Thymus (tissue), 11 donors: ENCODE measurements around the gene ODR4. TPM values are rescaled to one million over a fixed set of nuclear protein-coding genes. Genes with fewer than 3 reads are reported as not detected.
A peak's percentile ranks its signal among the peaks of the same experiment; 100 is the strongest.
"Not testable (repeated sequence)": the region's sequence is repeated elsewhere in the genome, so short reads cannot be mapped to it uniquely, and the experiment has no call there.

ENCODE experiments used
- DNase-seq, 9 donors: peaks; one replicate each; pipeline ENCODE4 v3.0.0-alpha.2; 2013; ENCODE audit warnings: low spot score in 9 of 9, low read depth in 6 of 9, missing footprints in 1 of 9
- H3K27ac ChIP-seq, 2 donors: one replicate each; pipeline ENCODE4 v1.5.1; 2013; ENCODE audit warnings: control low read depth in 1 of 2, low read depth in 1 of 2, low read length in 1 of 2, mild to moderate bottlenecking in 1 of 2, moderate library complexity in 1 of 2
- H3K27me3 ChIP-seq, 2 donors: one replicate each; pipeline ENCODE4 v1.5.1; 2013; ENCODE audit warnings: low read length in 1 of 2; ENCODE audit not compliant: control insufficient read depth in 2 of 2, insufficient read depth in 1 of 2
- H3K36me3 ChIP-seq, 2 donors: one replicate each; pipeline ENCODE4 v1.5.1; 2013; ENCODE audit warnings: low read length in 1 of 2, mild to moderate bottlenecking in 1 of 2, moderate library complexity in 1 of 2; ENCODE audit not compliant: control insufficient read depth in 2 of 2, insufficient read depth in 2 of 2
- H3K4me1 ChIP-seq, 2 donors: one replicate each; pipeline ENCODE4 v1.5.1; 2013; ENCODE audit warnings: low read length in 2 of 2; ENCODE audit not compliant: control insufficient read depth in 2 of 2, insufficient read depth in 2 of 2
- H3K4me3 ChIP-seq, 2 donors: one replicate each; pipeline ENCODE4 v1.5.1; 2013; ENCODE audit warnings: low read length in 2 of 2, control low read depth in 1 of 2, mild to moderate bottlenecking in 1 of 2
- H3K9me3 ChIP-seq, 2 donors: one replicate each; pipeline ENCODE4 v1.5.1; 2013; ENCODE audit warnings: low read length in 1 of 2, mild to moderate bottlenecking in 1 of 2; ENCODE audit not compliant: control insufficient read depth in 2 of 2, insufficient read depth in 1 of 2
- WGBS: extraction: QIAGEN DNeasy Blood & Tissue Kit; methylation state at CpG from one replicate; pipeline ENCODE4 v1.1.7; 2013; 5-methylcytosine and 5-hydroxymethylcytosine counted together
- polyA plus RNA-seq: library from polyadenylated mRNA; stranded (reverse); fragments of 200-250 nt; gene quantifications from one replicate; pipeline ENCODE4 v1.2.3, GENCODE V29; 2013
- total RNA-seq: library from RNA; stranded (reverse); fragments of 120-200 nt; gene quantifications from one replicate; pipeline ENCODE4 v1.2.4, GENCODE V29; 2013
- donor health status: healthy.

The ODR4 gene
- total and polyA plus RNA-seq, 2 donors: 15.2 to 16.6 TPM

DNA sequence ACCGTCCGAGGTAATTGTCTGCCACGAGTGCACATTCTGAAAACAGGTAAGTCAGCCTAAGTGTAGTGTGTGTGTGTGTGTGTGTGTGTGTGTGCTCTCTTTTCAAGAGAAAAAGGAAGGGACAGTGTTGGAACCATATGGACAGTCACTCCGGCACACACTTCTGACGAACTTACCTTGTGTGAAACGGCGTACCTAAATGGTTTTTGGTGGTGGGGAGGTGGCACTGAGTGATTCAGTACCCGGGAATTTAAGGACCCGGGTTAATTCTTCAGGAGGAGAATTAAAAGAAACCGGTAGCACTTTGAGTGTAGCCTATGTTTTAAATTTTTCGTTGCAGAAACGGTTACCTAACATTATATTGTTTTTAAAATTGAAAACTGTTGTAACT, 286 bp downstream of the ODR4 start:
- Histone ChIP-seq H3K27me3 (no peaks in the 10 kb centered on the region), H3K4me3 (peak overlapping the region; percentile 59 to 96), H3K4me1 (peaks cover 4 to 5% of the 10 kb centered on the region in 2 donors), H3K36me3 (peaks cover 0 to 27% of the 10 kb centered on the region in 2 donors), H3K27ac (peak overlapping the region; percentile 92 to 96), H3K9me3 (no peaks in the 10 kb centered on the region)
- WGBS: under 1% methylated on average over 12 of the region's 12 CpGs
- DNase-seq: no peak

DNA sequence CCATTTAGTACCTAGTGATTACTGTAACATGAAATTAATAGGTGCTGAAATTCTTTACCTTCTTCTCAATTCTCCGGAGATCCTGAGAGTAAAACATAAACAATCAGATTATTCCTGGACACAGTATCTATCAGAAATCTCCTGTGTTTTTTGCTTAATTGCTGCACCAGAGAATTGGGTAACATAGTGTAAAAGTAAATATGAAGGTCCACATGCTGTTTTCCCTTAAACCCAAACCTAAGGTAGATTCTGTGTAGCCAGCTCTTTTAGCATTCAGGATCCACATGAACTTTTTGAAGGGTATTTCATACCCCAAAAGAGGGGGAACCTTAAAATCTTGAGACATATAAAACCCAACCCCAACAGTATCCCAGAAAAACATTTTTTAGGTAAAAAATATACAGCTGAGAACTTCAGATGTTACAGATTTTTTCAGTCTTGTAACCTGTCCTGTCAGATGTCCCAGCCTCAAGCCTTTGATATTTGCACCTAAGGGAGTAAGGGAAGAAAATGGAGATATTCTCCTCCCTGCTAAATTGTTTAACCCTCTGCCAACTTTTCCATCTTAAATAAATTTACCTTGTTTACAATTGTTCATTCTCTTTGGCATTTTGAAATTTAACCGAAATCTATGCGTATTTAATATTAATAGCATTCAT, 11.2 kb downstream of the ODR4 start:
- WGBS: 98% methylated on average over 3 of the region's 3 CpGs
- Histone ChIP-seq H3K36me3 (peaks cover 8 to 45% of the 10 kb centered on the region in 2 donors), H3K9me3 (no peaks in the 10 kb centered on the region), H3K27ac (no peak overlapping the region), H3K27me3 (no peaks in the 10 kb centered on the region), H3K4me1 (no peaks in the 10 kb centered on the region), H3K4me3 (no peak overlapping the region)
- no peak for DNase-seq

DNA sequence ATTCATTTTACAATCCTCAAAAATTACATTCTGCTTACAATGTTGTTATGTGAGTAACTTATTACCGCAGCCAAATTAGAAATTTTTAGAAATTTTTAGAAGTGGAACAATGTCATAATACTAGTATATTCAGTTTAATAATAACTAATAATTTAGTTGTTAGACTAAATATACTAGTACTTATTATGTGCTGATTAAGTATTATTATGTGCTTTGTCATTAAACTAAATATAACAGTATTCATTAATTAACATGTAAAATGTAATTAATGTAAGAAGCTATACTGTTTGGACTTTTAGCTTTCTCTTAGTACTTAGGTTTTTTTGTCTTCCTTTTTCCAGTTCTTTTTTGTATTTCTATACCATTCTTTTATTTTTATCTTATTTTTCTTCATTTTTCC, 15.3 kb downstream of the ODR4 start:
- 100% methylated on average over 1 of the region's 1 CpG for WGBS

DNA sequence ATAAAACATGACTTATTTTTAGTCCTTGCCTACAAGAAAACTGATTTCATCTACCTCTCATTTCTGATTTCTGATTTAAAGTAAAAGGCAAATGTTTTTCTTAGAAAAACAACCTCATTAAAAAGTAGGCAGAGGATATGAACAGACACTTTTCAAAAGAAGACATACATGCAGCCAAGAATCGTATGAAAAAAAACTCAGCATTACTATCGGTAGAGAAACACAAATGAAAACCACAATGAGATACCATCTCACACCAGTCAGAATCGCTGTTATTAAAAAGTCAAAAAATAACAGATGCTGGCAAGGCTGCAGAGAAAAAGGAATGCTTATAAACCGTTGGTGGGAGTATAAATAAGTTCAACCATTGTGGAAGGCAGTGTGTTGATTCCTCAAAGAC, 16.2 kb downstream of the ODR4 start:
- no peaks in the 10 kb centered on the region for H3K4me1 ChIP-seq
- no peak overlapping the region for H3K27ac ChIP-seq
- H3K36me3 ChIP-seq: peaks cover 9 to 36% of the 10 kb centered on the region in 2 donors
- DNase-seq: no peak
- H3K9me3 ChIP-seq: no peaks in the 10 kb centered on the region
- 85% methylated on average over 4 of the region's 4 CpGs for WGBS
- no peaks in the 10 kb centered on the region for H3K27me3 ChIP-seq
- no peak overlapping the region for H3K4me3 ChIP-seq

More for the DNA sequence above, 15.3 kb downstream of the ODR4 start:
- Histone ChIP-seq H3K27ac (no peak overlapping the region), H3K27me3 (no peaks in the 10 kb centered on the region), H3K4me1 (no peaks in the 10 kb centered on the region), H3K36me3 (peaks cover 9 to 30% of the 10 kb centered on the region in 2 donors), H3K4me3 (no peak overlapping the region), H3K9me3 (no peaks in the 10 kb centered on the region)
- DNase-seq: no peak

DNA sequence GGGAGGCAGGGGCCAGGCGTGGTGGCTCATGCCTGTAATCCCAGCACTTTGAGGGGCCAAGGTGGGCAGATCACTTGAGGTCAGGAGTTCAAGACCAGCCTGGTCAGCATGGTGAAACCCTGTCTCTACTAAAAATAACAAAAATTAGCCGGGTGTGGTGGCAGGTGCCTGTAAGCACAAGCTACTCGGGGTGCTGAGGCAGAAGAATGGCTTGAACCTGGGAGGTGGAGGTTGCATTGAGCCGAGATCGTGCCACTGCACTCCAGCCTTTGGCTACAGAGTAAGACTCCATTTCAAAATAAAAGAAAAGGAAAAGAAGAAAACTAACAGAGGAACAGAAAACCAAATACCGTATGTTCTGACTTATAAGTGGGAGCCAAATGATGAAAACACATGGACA, 17.1 kb downstream of the ODR4 start:
- not testable (repeated sequence) for H3K4me1 ChIP-seq, H3K27ac ChIP-seq, H3K9me3 ChIP-seq, DNase-seq, H3K27me3 ChIP-seq, H3K4me3 ChIP-seq
- peaks cover 9 to 35% of the 10 kb centered on the region in 2 donors for H3K36me3 ChIP-seq
- WGBS: 89% methylated on average over 6 of the region's 6 CpGs

DNA sequence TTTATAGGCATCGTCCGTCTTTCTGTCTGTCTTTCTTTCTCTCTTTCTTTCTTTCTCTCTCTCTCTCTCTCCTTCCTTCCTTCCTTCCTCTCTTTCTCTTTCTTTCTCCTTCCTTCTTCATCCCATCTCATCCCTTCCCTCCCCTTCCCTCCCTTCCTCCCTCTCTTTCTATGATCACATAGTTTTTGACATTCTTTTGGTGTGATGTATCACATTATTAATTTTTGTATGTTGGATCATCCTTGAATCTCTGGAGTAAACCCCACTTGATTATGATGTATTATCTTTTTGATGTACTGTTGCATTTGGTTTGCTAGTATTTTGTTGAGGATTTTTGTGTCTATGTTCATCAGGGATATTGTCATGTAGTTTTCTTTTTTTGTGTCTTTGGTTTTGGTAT, 25.8 kb downstream of the ODR4 start:
- not testable (repeated sequence) for H3K4me1 ChIP-seq, H3K9me3 ChIP-seq, DNase-seq, H3K4me3 ChIP-seq, H3K27me3 ChIP-seq, H3K27ac ChIP-seq
- peaks cover 3 to 24% of the 10 kb centered on the region in 2 donors for H3K36me3 ChIP-seq
- WGBS: 99% methylated on average over 2 of the region's 2 CpGs

DNA sequence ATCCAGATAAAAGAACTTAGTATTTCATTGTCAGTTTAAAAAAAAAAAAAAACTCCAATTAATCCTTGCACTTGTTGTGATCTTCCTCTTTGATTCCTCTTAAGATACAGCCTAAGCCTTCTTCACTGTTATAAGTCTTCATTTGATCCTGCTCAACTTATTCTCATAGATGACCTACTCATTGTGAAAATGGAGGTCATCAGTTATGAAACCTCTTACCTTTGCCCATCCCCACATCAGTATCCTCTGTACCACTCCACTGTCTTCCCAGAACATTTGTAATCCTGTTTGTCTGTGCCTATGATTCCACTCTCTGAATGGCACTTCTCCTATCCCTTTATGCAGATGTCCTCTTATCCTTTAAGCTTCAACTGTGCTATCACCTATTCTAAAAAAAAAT, 28.0 kb downstream of the ODR4 start:
- DNase-seq: no peak
- H3K36me3 ChIP-seq: peaks cover 3 to 30% of the 10 kb centered on the region in 2 donors
- H3K9me3 ChIP-seq: no peaks in the 10 kb centered on the region
- no peaks in the 10 kb centered on the region for H3K4me1 ChIP-seq
- H3K27me3 ChIP-seq: no peaks in the 10 kb centered on the region
- H3K4me3 ChIP-seq: no peak overlapping the region
- no peak overlapping the region for H3K27ac ChIP-seq

DNA sequence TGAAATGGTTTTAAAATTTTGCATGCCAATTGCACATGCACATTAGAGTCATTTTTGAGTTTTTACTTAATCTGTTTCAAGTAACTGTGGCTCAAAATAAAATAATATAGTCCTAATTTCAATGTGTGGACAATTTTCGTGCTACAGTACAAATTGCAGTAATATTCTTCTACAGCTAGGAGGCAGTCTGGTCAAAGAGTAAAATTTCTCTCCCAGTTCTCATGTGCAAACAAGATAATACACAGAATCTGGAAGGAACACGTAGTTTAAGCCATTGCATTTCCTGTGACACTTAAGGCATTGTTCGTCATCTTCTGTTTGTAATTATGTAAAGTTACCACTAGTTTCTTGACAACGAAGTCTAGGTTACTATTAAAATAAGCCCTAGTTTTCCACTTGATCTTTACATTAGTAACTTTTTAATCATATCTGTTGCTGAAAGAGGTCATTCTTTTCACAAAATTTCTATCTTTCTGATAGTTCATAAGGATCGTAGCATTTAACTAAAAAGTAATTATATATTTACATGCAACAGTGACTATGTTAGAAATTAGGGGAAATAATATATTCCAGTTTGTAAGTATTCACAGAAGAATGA, 28.9 kb downstream of the ODR4 start:
- peaks cover 3 to 29% of the 10 kb centered on the region in 2 donors for H3K36me3 ChIP-seq
- H3K27ac ChIP-seq: no peak overlapping the region
- no peaks in the 10 kb centered on the region for H3K9me3 ChIP-seq
- 47% methylated on average over 5 of the region's 5 CpGs for WGBS
- DNase-seq: peak in 8 of 9 donors; percentile 8 to 60 (median 21)
- H3K27me3 ChIP-seq: no peaks in the 10 kb centered on the region
- no peak overlapping the region for H3K4me3 ChIP-seq
- no peaks in the 10 kb centered on the region for H3K4me1 ChIP-seq

DNA sequence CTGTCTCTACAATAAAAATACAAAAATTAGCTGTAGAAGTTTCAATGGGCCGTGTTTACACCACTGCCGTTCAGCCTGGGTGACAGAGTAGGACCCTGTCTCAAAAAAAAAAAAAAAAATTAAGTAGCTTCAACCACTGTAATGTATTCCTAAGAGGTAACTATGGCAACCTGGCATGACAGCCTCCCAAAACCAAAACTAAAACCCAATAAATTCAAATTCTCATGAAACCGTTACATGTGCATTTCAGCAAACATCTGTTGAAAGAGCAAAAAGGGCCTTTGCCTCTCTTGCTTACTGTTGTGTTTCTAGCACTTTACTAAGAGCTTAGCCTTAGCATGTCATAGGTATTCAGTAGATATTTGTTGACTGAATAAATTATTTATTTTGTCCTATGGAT, 33.5 kb downstream of the ODR4 start:
- DNase-seq: no peak
- Histone ChIP-seq H3K4me1 (no peaks in the 10 kb centered on the region), H3K27me3 (no peaks in the 10 kb centered on the region), H3K9me3 (no peaks in the 10 kb centered on the region), H3K27ac (no peak overlapping the region), H3K4me3 (no peak overlapping the region), H3K36me3 (peaks cover 3 to 33% of the 10 kb centered on the region in 2 donors)
- 95% methylated on average over 3 of the region's 3 CpGs for WGBS
